Hepatocyte (in vitro differentiated cells): ENCODE data around the gene BIRC5.

Experiments used
- CTCF ChIP-seq: fragments of 200-600 bp; sonication (generic); IDR thresholded peaks from 2 replicates; pipeline ENCODE4 v1.5.1; 2016; ENCODE audit warnings: antibody characterized with exemption, mild to moderate bottlenecking; ENCODE audit not compliant: poor library complexity
- EZH2phosphoT487 ChIP-seq: fragments of 200-600 bp; sonication (generic); IDR thresholded peaks from one replicate; pipeline ENCODE4 v1.6.1; 2018; ENCODE audit warnings: antibody characterized with exemption, mild to moderate bottlenecking, low read depth, moderate library complexity; ENCODE audit not compliant: unreplicated experiment, severe bottlenecking

GRCh38 chr17:78247304-78247703, 33.3 kb downstream of the BIRC5 start:
- TF ChIP-seq CTCF (no peak), EZH2phosphoT487 (no peak)
